Breast epithelium (tissue), 3 donors: ENCODE data around the gene ACACA.

Source experiments
- POLR2A ChIP-seq: fragments of 450-650 bp; IDR thresholded peaks from one replicate; pipeline ENCODE4 v1.6.1; 2016; ENCODE audit warnings: antibody characterized with exemption, mild to moderate bottlenecking, moderate library complexity
- POLR2AphosphoS5 ChIP-seq, 3 donors: sonication (generic); formaldehyde crosslinking; IDR thresholded peaks; one replicate each; pipeline ENCODE4 v1.6.1; 2017; ENCODE audit warnings: antibody characterized with exemption in 3 of 3

DNA sequence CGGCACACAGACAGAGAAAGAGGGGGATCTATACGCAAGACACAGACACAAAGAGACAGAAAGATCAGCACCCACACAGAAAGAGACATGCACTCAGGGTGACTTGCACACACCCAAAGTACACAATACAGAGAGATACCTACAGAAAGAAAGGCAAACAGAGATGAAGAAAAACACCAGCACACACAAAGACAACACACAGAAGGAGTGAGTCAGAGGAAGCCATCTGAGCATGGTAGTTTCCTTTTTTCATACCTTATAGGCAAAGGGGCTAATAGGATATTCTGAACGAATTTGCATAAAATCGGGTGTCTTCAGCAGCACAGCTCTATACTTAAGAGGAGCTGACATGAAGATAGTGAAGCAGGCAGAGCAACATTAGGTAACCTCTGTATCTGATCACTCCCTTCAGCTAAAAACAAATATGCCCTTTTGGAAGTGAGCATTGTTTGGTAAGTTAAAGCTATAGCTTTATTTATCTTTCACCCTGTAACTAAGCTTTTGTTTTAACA, 259.3 kb downstream of the ACACA start:
- TF ChIP-seq POLR2A, result no peak
- no peak for TF ChIP-seq POLR2AphosphoS5 (IDR thresholded peaks at IDR 0.05)
